Liver (tissue), 3 donors: ENCODE results near the gene RRP15.

Experiments
- CTCF ChIP-seq: fragments of 150-350 bp; IDR thresholded peaks from 2 replicates; pipeline ENCODE4 v1.5.1; 2017; ENCODE audit warnings: improper control_type of control experiment, low read depth, low read length; ENCODE audit not compliant: missing input control
- EGR1 ChIP-seq, 2 donors: IDR thresholded peaks; 2 replicates each; pipeline ENCODE4 v1.6.1; 2016 to 2018; ENCODE audit warnings: antibody characterized with exemption in 2 of 2, low read depth in 2 of 2
- FOXA1 ChIP-seq: IDR thresholded peaks from 2 replicates; pipeline ENCODE4 v1.6.1; 2016; ENCODE audit warnings: antibody characterized with exemption
- JUND ChIP-seq, 2 donors: IDR thresholded peaks; 2 replicates each; pipeline ENCODE4 v1.6.1; 2016; ENCODE audit warnings: antibody characterized with exemption in 2 of 2
- REST ChIP-seq: IDR thresholded peaks from 2 replicates; pipeline ENCODE4 v1.6.1; 2016; ENCODE audit warnings: antibody characterized with exemption, mild to moderate bottlenecking
- RXRA ChIP-seq, 2 donors: IDR thresholded peaks; 2 replicates each; pipeline ENCODE4 v1.6.1; 2017 to 2018; ENCODE audit warnings: antibody characterized with exemption in 2 of 2, mild to moderate bottlenecking in 1 of 2
- TAF1 ChIP-seq: conservative IDR thresholded peaks from 2 replicates; pipeline ENCODE4 v1.6.1; 2016; ENCODE audit warnings: antibody characterized with exemption, mild to moderate bottlenecking
- ZBTB33 ChIP-seq: IDR thresholded peaks from 2 replicates; pipeline ENCODE4 v1.6.1; 2016; ENCODE audit warnings: antibody characterized with exemption
- donor health status: healthy.
- donor health status: healthy.

GRCh38 chr1:218350801-218351266, 65.7 kb downstream of the RRP15 start:
- TF ChIP-seq CTCF, result no peak
- no peak for TF ChIP-seq RXRA (IDR thresholded peaks at IDR 0.05)
- TF ChIP-seq EGR1 (IDR thresholded peaks at IDR 0.05; ENCODE audit: low read depth in 2 of 2), result no peak
- TF ChIP-seq TAF1, result no peak
- no peak for TF ChIP-seq FOXA1
- TF ChIP-seq REST, result no peak
- no peak for TF ChIP-seq ZBTB33
- no peak for TF ChIP-seq JUND (IDR thresholded peaks at IDR 0.05)
